Dermis blood vessel endothelial cell (primary cell): Measurements from ENCODE around the gene DAPK2. TPM values are rescaled to one million over a fixed set of nuclear protein-coding genes. Genes with fewer than 3 reads are reported as not detected.

Experiments
- DNase-seq: peaks from one replicate; pipeline ENCODE4 v3.0.0; 2010
- total RNA-seq: library from RNA; depleted of rRNA; stranded (reverse); fragments of >200 nt; gene quantifications from 2 replicates; pipeline ENCODE4 v1.2.3, GENCODE V29; 2014

Gene DAPK2
- total RNA-seq, 1 donor from 2014 or later = 21.1 TPM

DNA sequence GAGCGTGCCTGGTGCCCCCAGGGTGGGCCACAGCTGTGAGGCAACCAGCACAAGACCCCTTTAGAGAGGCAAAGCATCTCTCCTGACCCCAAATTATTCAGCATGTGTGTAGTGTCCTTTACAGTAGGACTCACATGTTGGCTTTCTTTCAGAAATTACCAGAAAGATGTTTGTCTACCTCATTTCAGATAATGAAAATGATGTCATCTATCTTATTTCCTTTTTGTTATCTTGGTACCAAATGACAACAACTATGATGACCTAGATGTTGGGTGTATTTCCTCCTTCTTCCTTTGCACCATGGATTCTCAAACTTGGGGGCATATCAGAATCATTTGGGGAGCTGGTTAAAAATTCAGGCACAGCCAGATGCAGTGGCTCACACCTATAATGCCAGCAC is 50.5 kb downstream of the DAPK2 start:
- DNase-seq = no peak

DNA sequence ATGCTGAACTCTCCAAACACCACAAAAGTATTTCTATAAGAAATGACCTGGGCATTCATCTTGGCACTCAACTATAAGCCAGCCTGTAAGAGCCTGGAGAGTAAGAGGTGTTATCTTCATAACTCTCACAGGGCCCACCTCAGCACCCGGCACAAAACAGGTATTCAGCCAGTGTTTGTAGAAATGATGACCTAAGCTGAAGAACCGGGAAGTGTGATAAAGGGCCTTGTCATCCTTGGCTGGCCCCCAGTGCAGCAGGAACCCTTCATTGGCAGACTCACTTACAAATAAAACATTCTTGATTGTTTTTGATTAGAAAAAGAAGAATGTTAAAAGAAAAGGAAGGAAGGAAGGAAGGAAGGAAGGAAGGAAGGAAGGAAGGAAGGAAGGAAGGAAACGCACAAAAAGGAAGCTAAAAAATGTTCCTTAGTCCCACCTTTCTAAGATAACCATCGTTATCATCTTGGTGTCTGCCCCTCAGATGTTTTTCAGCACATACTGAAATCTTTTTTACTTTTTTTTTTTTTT is 52.1 kb downstream of the DAPK2 start:
- no peak for DNase-seq

DNA sequence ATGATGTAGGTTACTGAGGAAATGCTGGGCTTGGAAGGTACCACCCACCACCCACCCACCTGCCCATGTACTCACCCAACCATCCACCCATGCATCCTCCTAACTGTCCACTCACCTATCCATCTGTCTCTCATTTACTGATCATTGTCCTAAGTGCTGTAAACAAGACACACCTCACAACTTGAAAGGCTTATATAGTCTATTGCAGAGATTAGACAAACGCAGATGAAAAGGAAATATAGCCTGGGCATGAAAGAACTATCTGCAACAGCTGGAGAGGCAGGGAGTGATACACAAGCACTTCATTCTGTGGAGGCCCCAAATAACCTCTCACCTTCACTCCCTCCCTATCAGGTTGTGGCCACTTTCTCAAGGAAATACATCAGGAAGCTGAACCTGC is 54.0 kb downstream of the DAPK2 start:
- no peak for DNase-seq

DNA sequence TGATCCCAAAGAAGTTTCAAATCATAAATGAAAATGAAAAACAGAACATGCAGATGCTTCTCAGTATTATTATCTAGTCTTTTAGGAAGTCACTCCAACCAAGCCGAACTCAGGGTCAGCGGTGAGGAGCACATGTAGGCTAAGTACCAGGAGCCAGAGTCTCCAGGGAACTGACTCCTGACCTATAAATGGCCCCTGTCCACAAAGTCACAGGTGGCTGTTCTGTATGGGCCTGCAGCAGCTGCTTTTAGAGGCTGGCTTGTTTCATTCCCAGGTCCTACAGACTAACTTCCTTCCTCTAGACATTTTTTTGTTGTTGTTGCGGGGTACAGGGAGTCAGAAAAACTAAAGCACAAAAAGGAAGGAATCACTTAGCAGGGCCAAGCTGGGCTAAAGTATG is 54.6 kb downstream of the DAPK2 start:
- DNase-seq = peak; percentile 51

DNA sequence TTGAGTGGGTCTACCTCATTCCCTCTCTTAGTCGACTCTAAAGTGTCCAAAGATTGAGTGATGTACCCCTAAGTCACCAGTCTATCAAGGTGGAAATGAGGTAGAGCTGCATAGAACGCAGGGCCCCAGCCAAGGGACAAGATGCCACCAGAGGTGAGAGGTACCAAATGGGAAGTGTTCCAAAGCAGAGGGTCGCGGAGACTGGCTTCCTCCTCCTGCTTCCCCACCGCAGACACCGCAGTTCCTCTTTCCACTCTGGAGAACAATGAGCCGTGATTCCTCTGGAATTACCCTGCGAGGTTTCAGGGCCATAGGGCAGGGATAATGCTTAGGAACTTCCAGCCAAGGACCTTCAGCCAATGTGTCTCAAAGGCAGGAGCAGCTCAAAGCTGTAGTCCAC is 55.8 kb downstream of the DAPK2 start:
- DNase-seq = no peak

DNA sequence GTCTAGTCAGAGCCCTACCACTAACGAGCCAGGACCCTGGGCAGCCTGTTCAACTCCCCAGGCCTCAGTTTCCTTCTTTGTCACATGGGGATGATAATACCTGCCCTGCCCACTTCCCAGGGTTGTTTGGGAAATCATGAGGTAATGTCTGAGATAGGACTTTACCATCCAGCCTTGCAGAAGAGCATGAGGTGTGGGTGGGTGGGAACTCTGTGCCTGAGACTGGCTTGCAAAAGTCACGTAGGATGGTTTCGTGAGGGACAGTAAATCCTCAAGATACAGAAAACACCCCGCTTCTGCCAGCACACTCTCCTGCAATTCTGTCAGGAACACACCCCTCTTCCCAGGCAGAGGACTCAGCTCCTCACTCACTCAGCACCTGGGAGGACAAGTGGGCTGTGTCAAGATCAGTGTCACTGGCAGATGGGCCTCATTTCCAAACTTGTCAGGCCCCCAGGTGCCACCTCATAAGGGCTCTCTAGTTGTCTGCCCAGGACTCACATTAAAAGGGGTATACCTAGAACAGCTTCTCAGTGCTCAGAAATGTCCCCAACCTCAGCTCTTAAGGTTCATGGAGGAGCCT is 58.4 kb downstream of the DAPK2 start:
- no peak for DNase-seq

DNA sequence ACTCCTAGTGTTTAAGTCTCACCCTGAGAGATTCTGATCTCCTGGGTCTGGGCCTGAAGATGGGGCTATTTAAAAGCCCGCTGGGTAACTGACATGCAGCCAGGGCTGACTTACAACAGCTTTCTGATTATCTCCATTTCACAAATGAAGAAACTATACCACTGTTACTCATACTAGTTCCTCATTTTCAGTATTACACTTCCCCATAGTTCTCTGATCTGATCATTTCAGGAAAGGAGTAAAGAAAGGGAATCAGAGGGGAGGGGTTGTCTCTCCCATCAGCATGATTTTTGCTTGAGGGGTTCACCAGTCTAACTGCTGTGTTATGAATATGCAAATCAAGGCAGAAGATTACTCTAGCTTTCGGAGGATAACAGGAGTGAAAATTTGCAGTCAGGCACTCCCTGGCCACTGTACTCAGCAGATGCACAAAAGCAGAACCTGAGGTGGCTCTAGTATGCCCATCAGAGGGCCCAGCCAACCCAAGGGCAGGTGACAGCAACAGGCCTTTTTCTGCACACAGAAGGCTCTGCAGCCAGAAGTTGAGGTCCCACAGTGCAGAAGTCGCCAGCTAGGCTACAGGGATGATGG is 59.4 kb downstream of the DAPK2 start:
- DNase-seq = no peak

DNA sequence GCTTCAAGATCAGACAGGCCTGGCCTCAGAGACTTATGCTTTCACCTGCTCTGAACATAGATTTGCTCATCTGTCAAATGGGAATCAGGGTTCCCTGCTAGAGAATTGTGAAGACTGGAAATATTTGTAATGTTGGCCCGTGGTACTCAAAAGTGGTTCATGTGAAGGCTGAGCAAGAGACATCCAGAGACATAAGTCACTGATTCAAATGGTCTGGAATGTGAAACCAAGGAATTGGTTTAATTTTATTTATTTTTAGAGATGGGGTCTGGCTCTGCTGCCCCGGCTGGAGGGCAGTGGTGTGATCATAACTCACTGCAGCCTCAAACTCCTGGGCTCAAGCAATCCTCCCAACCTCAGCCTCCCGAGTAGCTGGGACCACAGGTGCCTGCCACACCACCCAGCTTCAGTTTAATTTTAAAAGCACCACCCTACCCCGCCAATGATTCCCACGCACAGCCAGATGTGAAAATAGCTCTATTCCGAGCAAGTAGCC is 60.1 kb downstream of the DAPK2 start:
- no peak for DNase-seq

DNA sequence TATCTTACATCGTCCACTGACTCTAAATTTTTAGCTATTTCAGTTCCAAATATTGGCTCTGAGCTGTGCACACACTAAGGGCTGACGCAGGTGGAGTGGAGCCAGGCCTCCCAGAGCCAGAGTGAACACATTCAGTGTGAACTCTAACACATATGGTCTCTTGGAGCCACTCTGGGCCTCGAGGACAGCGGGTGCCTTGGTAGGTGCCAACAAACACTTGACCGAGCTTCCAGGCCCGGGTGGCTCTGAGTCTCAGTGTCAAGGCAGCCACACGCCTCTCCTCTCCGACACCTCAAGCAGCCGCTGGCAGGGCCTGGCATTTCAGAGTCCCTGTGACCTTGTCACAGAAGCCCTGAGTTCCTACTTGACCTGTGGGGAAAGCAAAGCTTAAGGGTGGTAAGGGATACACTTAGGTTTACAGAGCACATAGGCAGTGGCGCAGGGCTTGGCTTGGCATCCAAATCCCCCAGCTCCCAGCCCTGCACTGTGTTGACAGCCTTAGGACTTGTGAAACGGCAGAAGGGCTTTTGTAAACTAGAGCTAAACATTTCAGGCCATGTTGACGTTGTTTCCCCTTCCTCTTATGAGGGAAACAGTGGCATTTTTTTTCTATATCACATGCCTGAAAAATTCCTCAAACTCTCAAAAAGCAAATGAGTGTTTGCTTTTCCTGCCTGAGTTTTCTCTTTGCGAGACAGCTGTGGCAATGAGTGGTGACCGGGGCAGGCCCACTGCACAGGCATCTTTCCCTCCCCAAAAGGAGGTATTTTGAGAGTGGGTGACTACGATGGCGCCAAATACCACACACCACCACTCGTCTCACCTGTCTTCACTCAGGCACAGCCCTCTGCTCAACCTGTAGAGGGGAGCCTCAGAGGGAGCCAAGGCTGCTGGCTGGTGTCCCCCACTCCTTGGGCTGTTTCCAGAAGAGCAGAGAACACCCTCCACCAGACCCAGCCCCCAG is 60.8 kb downstream of the DAPK2 start:
- peak; percentile 52 for DNase-seq

DNA sequence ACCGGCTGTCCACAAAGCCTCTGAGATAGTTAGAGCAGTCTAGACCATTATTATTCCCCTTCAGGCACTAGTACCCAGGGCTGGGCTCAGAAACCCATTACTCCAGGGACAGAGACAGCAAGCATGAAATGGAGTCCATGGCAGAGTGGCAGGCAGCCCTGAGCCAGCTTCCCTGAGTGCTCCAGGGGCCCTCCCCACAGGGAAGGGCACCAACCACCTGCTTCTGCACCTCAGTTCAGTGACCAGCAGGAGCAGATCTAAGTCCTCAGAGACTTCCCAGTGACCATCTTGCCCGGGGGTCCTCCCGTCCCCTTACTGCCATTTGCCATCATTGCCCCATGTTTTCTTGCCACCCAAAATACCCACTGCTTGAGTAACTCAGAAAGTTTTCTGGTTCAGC is 62.0 kb downstream of the DAPK2 start:
- DNase-seq = no peak

DNA sequence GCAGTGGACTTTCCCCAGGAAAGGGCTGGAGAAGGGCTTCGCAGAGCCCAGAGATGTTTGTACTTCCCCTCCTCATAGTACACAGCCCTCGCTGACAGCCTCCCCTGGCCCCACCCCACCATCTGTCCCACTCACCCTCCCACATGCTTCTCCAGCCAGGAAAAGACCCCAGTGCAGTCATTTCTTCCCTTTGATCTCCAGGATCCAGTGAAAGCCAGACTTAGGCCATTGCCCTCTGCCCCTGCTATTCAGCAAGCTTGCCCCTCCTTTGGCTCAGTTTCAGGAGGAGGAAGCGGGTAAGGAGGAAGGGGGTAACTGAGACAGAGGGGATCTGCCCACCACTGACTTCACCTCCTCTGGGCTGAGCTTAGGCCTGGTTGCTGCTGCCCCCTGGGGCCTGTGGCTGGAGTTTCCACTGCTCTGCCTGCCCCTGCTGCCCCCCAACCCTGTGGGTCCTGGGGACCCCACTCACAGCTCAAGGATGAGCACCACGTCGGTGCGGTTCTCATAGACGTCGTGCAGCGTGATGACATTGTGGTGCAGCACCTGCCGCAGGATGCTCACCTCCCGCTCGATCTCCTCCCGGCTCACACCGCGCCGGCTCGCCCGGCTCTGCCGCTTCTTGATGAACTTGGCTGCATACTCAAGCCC is 63.1 kb downstream of the DAPK2 start:
- DNase-seq = peak; percentile 68

DNA sequence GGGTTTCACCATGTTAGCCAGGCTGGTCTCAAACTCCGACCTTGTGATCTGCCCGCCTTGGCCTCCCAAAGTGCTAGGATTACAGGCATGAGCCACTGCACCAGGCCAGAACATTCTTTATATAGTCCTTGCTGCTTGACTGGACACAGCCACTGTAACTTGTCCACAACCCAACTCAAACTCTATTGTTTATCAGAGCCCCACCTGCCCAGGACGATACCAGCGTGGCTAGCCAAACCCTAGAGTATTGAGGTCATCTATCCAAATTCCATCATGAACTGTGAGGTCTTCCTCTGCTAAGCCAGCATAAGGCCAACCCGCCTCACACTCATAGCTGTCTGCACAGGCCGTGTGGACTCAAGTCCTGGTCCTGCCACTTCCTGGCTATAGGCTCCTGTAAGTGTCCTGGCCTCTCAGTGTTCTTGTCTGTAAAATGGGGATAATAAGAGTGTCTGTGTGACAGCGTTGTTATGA is 63.9 kb downstream of the DAPK2 start:
- no peak for DNase-seq

DNA sequence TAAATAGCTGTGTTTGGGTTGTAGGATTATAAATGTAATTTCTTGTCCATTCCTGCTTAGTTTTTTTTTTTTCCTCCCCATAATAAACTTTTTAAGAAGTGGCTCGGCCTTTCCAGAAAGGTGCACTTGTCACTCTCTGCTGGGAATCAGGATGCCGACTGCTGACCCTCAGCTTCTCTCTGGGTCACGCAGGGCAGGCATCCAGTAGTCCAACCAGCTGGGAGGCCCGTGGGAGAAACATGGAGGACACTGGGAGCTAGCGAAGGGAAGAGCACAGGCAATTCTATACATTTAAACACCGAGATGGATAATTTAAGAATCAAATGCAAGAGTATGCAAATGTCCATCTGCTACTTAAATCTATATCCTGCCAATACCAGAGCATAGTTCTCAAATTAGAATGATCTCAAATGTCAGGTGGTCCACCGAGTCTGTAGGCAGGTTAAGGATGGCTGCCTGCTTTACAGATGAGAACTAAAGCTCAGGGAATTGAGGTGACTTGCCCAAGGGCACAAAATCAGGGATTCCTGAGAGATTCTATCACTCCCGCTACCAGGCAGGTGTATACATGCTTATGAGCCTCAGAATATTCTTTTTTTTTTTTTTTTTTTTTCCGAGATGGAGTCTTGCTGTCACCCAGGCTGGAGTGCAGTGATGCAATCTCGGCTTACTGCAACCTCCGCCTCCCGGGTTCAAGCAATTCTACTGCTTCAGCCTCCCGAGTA is 64.5 kb downstream of the DAPK2 start:
- no peak for DNase-seq

DNA sequence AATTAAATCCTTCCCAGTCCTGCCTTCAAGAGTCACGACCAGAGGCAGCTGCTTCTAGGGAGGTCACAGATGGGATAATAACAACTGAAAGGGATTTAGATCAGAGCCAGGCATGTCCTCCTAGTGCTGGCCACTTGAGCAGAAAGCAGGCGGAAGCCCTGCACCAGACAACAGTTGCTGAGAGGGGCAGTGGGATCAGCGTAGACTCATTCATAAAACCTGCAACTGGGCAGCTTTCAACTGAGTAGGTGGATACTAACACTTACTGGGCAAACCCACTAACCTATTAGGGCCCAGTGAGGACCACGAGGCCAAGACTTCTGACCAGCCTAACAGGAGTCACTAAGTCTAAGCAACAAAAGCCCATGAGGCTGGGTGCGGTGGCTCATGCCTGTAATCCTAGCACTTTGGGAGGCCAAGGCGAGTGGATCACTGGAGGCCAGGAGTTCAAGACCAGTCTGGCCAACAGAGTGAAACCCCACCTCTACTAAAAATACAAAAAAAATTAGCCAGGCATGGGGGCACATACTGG is 67.0 kb downstream of the DAPK2 start:
- no peak for DNase-seq

DNA sequence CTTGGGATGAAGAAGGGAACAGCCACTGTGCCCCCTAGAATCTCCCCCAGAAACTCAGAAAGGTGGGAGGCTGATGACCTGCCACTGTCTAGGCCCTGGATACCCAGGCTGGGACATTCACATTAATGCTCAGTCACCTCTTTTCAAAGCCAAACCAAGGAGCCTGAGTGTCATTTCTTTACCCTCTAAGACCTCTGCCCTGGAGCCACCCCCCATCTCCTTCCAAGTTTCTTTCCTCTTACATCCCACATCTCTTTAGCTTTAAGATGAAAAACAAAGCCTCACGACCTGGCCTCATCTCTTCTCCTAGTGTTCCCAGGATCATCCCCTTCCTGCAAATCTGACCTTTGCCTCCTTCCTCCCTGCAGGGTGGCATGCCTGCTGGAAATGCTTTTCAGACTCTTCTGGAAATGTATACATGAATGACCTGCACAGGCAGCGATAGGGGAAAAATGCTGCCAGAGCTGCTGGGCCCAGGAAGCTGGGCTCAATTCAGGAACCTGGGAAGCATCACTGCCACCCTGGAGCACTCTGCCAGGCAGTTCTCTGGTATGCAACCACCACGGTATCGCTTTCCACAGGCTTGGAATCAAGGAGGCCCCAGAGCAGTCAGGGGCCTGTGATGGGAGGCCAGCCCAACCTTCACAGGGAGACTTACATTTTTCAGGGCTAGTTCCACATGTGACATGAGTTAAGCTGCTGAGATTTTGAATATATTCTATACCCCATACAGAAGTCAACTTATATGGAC is 67.6 kb downstream of the DAPK2 start:
- no peak for DNase-seq

DNA sequence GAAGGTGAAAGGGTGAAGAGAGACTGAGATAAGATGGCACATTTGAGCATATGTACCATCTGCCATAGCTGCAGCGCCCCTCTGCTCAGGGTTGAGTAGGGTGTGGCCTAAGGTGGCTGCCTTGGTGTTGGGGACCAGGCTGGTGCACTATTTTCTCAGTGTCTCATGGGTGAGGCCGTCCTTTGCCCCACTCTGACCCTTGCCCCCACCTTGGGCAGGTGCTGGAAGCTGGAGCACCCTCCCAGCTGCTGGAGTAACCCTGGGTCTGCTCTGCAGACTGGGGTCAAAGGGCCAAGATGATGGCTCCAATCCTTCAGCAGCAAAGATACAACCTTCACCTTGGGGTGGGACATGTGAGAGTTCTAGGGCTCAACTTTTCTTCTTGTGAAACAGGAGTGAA is 69.2 kb downstream of the DAPK2 start:
- no peak for DNase-seq

DNA sequence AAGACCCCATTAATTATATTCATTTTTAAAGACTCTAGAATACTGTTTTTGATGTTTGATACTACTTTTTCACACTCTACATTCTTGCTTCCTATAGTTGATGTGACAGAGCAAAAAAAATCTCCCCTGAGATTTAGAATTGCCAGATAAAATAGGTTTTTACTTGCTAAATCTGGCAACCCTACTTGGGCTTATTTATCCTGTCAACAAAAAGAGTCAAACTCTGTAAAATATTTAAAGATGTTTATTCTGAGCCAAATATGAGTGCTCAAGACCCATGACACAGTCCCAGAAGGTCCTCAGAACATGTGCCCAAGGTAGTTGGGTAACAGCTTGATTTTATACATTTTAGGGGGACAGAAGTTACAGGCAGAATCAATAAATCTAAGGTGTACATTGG is 72.3 kb downstream of the DAPK2 start:
- DNase-seq = no peak

DNA sequence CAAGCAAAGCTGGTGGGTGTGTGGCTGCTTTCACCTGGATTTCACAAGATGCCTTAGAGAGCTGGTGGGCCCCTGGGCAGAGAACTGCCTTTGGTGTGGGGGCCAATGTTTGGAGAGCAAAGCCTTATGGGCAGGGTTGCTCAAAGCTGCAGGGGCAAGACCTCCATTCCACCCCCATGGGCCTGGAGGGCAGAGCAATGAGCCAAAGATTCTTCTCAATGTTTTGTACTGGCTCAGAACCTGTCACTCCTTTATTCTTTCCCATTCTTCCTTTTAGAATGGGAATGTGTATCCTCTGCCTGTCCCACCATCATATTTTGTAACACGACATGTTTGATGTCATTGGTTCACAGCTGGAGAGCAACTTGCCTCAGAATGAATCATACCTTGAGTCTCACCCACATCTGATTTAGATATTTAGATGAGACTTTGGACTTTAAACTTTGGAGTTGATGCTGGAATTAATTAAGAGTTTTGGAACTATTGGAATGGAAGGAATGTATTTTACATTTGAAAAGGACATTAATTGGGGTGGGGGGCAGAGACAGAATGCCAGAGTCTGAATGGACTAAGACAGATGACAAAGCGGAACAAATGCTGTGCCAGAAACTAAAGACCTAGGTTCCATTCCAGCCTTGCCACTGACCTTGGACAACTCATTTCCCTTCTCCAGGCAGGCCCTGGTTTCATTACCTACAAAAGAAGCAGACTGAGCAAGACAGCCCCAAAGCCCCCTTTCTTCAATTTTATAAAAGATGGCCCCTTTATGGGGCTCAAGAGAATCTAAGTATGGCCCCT is 72.9 kb downstream of the DAPK2 start:
- DNase-seq = no peak

DNA sequence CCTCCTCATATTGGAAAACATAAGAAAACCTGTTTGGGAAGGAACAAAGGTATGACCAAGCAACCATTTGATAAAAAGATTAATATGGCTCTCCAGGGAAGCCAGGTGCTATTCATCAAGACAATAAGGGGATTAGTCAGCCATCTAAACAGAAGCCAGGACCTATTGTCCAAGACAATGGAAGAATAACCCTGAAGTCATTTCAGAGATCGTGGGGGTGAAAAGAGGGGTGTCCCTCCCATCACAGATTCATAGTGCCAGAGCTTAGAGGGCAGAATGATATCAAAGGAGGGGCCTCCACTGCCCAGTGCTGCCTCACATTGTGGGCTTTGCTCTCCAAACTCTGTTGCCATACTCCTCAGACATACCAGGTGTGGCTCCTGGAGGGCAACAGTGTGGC is 73.5 kb downstream of the DAPK2 start:
- DNase-seq = peak; percentile 64

DNA sequence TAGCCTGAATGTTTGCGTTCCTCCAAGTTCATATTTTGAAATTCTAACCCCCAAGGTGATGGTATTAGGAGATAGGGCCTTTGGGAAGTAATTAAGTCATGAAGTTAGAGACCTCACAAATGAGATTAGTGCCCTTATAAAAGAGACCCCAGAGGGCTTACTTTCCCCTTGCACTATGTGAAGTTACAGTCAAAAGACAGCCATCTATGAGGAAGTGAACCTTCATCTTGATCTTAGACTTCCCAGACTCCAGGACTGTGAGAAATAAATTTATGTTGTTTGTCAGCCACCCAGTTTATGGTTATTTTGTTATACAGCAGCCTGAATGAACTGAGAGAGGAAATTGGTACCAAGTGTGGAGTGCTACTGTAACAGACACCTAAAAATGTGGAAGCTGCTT is 74.4 kb downstream of the DAPK2 start:
- DNase-seq = no peak
